Breast epithelium (tissue), 3 donors: Measurements from ENCODE around the gene DHX32.

Experiments used
- POLR2A ChIP-seq: fragments of 450-650 bp; IDR thresholded peaks from one replicate; pipeline ENCODE4 v1.6.1; 2016; ENCODE audit warnings: antibody characterized with exemption, mild to moderate bottlenecking, moderate library complexity
- POLR2AphosphoS5 ChIP-seq, 3 donors: sonication (generic); formaldehyde crosslinking; IDR thresholded peaks; one replicate each; pipeline ENCODE4 v1.6.1; 2017; ENCODE audit warnings: antibody characterized with exemption in 3 of 3
- TF ChIP-seq, protein P1 (sequence below), 3 donors: fragments of 450-650 bp; IDR thresholded peaks; one replicate each; pipeline ENCODE4 v1.5.1; 2016 to 2017; ENCODE audit warnings: antibody characterized with exemption in 3 of 3, mild to moderate bottlenecking in 3 of 3, moderate library complexity in 3 of 3

GRCh38 chr10:125836746-125837145 is 44.3 kb downstream of the DHX32 start:
- TF ChIP-seq POLR2A (no peak), POLR2AphosphoS5 (IDR thresholded peaks at IDR 0.05) (no peak)
- TF ChIP-seq, protein P1, sequence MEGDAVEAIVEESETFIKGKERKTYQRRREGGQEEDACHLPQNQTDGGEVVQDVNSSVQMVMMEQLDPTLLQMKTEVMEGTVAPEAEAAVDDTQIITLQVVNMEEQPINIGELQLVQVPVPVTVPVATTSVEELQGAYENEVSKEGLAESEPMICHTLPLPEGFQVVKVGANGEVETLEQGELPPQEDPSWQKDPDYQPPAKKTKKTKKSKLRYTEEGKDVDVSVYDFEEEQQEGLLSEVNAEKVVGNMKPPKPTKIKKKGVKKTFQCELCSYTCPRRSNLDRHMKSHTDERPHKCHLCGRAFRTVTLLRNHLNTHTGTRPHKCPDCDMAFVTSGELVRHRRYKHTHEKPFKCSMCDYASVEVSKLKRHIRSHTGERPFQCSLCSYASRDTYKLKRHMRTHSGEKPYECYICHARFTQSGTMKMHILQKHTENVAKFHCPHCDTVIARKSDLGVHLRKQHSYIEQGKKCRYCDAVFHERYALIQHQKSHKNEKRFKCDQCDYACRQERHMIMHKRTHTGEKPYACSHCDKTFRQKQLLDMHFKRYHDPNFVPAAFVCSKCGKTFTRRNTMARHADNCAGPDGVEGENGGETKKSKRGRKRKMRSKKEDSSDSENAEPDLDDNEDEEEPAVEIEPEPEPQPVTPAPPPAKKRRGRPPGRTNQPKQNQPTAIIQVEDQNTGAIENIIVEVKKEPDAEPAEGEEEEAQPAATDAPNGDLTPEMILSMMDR (IDR thresholded peaks at IDR 0.05): no peak
